Common myeloid progenitor, CD34-positive (primary cell): ENCODE data around the gene TRPT1.

Experiments used
- CTCF ChIA-PET: fragments of 350-600 bp; sonication (Branson Sonifier 250); formaldehyde crosslinking; loops from one replicate; lab custom pipeline; 2021; ENCODE audit warnings: antibody characterized with exemption; lab: Charles Lee
- POLR2A ChIA-PET: fragments of 350-600 bp; sonication (Branson Sonifier 250); formaldehyde crosslinking; loops from one replicate; lab custom pipeline; 2021; ENCODE audit warnings: antibody characterized with exemption; lab: Charles Lee
- DNase-seq, 3 donors: peaks; one replicate each; pipeline versions ENCODE4 v3.0.0 to v3.0.0-alpha.2; 2013
- H3K27ac ChIP-seq, 2 experiments: 1 replicate in 1 of 2; 2 replicates in 1 of 2; pipeline ENCODE4 v1.7.0; 2013; ENCODE audit warnings: inconsistent platforms in 2 of 2, low read length in 2 of 2, mild to moderate bottlenecking in 2 of 2, low read depth in 1 of 2, moderate library complexity in 1 of 2; ENCODE audit not compliant: severe bottlenecking in 2 of 2, insufficient read depth in 1 of 2, poor library complexity in 1 of 2
- H3K27me3 ChIP-seq, 5 experiments: replicated peaks in 2 of 5; 1 replicate in 3 of 5; 2 replicates in 2 of 5; pipeline versions ENCODE4 v1.6.1 to v1.7.0; 2013; ENCODE audit warnings: low read length in 4 of 5, mild to moderate bottlenecking in 2 of 5, moderate library complexity in 2 of 5, inconsistent platforms in 1 of 5; ENCODE audit not compliant: insufficient read depth in 5 of 5, control insufficient read depth in 4 of 5
- H3K36me3 ChIP-seq, 4 experiments: 1 replicate in 2 of 4; 2 replicates in 2 of 4; pipeline versions ENCODE4 v1.6.1 to v1.7.0; 2013; ENCODE audit warnings: low read length in 3 of 4, control low read depth in 1 of 4, mild to moderate bottlenecking in 1 of 4; ENCODE audit not compliant: control insufficient read depth in 4 of 4, insufficient read depth in 4 of 4
- H3K4me1 ChIP-seq, 4 experiments: 1 replicate in 3 of 4; 2 replicates in 1 of 4; pipeline versions ENCODE4 v1.6.1 to v1.7.1; 2013; ENCODE audit warnings: low read length in 3 of 4, mild to moderate bottlenecking in 3 of 4, control low read depth in 1 of 4, inconsistent platforms in 1 of 4, moderate library complexity in 1 of 4; ENCODE audit not compliant: control insufficient read depth in 4 of 4, insufficient read depth in 4 of 4; ENCODE audit errors: control extremely low read depth in 1 of 4
- H3K4me3 ChIP-seq, 7 experiments: 1 replicate in 4 of 7; 2 replicates in 3 of 7; pipeline versions ENCODE4 v1.5.1 to v1.7.0; 2013; ENCODE audit warnings: mild to moderate bottlenecking in 7 of 7, low read length in 6 of 7, moderate library complexity in 6 of 7, inconsistent platforms in 2 of 7, low read depth in 2 of 7, control low read depth in 1 of 7; ENCODE audit not compliant: insufficient read depth in 4 of 7, control insufficient read depth in 1 of 7; ENCODE audit errors: extremely low read depth in 1 of 7
- H3K9me3 ChIP-seq, 5 experiments: 1 replicate in 4 of 5; 2 replicates in 1 of 5; pipeline versions ENCODE4 v1.6.1 to v1.7.1; 2013; ENCODE audit warnings: low read length in 4 of 5, mild to moderate bottlenecking in 2 of 5, inconsistent platforms in 1 of 5, low read depth in 1 of 5, moderate library complexity in 1 of 5; ENCODE audit not compliant: control insufficient read depth in 4 of 5, insufficient read depth in 2 of 5; ENCODE audit errors: control extremely low read depth in 1 of 5
- WGBS: methylation state at CpG from one replicate; pipeline ENCODE4 v1.1.5; 2013; ENCODE audit not compliant: insufficient coverage; 5-methylcytosine and 5-hydroxymethylcytosine counted together

TRPT1 gene

DNA sequence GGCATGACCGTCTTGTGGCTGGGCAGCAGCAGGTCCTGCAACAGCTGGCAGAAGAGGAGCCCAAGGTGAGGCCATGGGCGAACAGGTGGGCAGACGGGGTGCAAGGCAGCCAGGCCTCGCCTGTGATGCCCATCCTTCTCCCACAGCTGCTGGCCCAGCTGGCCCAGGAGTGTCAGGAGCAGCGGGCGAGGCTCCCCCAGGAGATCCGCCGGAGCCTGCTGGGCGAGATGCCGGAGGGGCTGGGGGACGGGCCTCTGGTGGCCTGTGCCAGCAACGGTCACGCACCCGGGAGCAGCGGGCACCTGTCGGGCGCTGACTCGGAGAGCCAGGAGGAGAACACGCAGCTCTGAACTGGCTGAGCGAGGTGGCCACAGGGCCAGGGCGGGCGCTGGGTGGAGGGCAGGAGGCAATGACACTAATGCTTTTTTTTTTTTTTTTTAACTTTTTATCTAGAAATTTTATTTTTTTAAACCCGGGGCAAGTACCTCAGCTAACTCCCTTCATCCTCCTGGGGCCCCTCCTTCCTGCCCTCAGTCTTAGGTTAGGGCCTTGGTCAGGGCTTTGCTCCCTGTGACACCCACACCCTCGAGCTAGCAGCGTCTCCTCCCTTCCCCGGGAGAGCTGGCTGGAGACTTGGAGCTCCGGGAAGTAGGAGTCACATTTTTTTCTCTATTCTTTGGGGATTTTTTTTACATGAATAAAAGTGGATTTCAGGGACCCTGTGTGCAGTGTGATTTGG lies 41.4 kb upstream of the TRPT1 start:
- Histone ChIP-seq H3K36me3 (peaks cover 0 to 38% (median 21%) of the 10 kb centered on the region in 4 experiments), H3K27me3 (no peaks in the 10 kb centered on the region), H3K27ac (peak overlapping the region; percentile 50 to 96), H3K4me3 (peak overlapping the region in 3 of 7 experiments; percentile 32 to 87 (median 76)), H3K9me3 (no peaks in the 10 kb centered on the region), H3K4me1 (peaks cover 4 to 47% (median 41%) of the 10 kb centered on the region in 4 experiments)
- 95% methylated on average over 17 of the region's 27 CpGs for WGBS
- ChIA-PET POLR2A (interaction anchor here (0.6 to 1.4 kb wide), 3 partner anchors 17 to 290 kb away, joined by 3 to 4 read pairs (median 3); partner anchors contain the start of gene FERMT3), CTCF (interaction anchor here (1.0 to 11.4 kb wide), 8 partner anchors 9 to 77 kb away, joined by 3 to 106 read pairs (median 14); partner anchors contain the start of genes CATSPERZ, FERMT3, PLCB3 and PPP1R14B)
- DNase-seq, result peak in 1 of 3 donors; percentile 16

DNA sequence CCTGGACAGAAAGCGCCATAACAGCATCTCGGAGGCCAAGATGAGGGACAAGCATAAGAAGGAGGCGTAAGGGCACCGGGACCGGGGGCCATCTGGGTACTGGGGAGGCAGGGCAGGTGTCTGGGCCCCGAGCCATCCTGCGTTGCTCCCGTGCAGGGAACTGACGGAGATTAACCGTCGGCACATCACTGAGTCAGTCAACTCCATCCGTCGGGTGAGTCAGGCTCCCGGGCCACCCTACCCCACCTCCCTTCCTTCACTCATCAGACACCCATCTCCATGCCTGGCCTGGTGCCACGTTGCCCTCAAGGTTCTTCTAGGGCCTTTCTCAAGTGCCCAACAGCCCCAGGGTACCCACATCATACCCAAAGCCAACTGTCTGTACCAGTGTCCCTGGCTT lies 40.4 kb upstream of the TRPT1 start:
- DNase-seq, result no peak
- H3K9me3 ChIP-seq, result no peaks in the 10 kb centered on the region
- peaks cover 0 to 46% (median 26%) of the 10 kb centered on the region in 4 experiments for H3K36me3 ChIP-seq
- no peak overlapping the region for H3K27ac ChIP-seq
- ChIA-PET POLR2A (no interaction called here), CTCF (interaction anchor here (0.6 to 11.4 kb wide), 4 partner anchors 12 to 67 kb away, joined by 3 to 106 read pairs (median 20); partner anchors contain the start of genes FERMT3, PLCB3 and PPP1R14B)
- H3K27me3 ChIP-seq, result no peaks in the 10 kb centered on the region
- WGBS, result 98% methylated on average over 14 of the region's 15 CpGs
- H3K4me3 ChIP-seq, result no peak overlapping the region
- H3K4me1 ChIP-seq, result peaks cover 4 to 37% (median 32%) of the 10 kb centered on the region in 4 experiments

DNA sequence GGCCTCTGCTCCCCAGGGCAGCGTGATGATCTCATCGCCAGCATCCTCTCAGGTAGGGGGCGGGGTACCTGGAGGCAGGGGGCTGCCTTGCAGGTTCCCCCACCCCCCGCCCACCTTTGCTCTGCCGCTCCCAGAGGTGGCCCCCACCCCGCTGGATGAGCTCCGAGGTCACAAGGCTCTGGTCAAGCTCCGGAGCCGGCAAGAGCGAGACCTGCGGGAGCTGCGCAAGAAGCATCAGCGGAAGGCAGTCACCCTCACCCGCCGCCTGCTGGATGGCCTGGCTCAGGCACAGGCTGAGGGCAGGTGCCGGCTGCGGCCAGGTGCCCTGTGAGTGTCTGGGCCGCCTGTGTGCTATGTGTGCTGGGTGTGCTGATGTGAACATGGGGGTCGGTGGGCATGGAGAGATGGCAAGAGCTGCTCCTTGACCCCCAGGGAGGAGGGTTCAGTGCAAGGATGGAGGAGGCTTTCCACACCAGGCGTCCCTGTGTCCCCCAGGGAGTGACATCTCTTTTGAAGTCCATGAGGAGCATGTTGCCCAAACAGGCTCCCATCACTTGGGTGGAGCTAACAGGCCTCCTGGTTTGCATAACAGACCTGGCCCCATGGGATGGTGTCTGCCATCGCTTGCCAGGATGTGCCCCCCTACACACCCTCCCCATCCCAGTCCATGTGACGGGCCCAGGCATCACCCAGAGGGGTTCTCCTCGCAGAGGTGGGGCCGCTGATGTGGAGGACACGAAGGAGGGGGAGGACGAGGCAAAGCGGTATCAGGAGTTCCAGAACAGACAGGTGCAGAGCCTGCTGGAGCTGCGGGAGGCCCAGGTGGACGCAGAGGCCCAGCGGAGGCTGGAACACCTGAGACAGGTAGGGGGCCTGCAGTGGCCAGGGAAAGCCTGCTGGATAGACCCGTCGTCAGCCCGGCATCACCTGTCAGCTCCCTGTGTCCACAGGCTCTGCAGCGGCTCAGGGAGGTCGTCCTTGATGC lies 39.5 kb upstream of the TRPT1 start:
- Histone ChIP-seq H3K27ac (no peak overlapping the region), H3K4me3 (no peak overlapping the region), H3K27me3 (no peaks in the 10 kb centered on the region), H3K36me3 (peaks cover 0 to 50% (median 26%) of the 10 kb centered on the region in 4 experiments), H3K9me3 (no peaks in the 10 kb centered on the region), H3K4me1 (peaks cover 4 to 34% (median 28%) of the 10 kb centered on the region in 4 experiments)
- CTCF ChIA-PET, result interaction anchor here (0.6 to 11.4 kb wide), 6 partner anchors 11 to 60 kb away, joined by 3 to 106 read pairs (median 13); partner anchors contain the start of genes FERMT3, NUDT22, PLCB3 and PPP1R14B
- POLR2A ChIA-PET, result no interaction called here
- DNase-seq, result no peak
- WGBS, result 96% methylated on average over 23 of the region's 35 CpGs

DNA sequence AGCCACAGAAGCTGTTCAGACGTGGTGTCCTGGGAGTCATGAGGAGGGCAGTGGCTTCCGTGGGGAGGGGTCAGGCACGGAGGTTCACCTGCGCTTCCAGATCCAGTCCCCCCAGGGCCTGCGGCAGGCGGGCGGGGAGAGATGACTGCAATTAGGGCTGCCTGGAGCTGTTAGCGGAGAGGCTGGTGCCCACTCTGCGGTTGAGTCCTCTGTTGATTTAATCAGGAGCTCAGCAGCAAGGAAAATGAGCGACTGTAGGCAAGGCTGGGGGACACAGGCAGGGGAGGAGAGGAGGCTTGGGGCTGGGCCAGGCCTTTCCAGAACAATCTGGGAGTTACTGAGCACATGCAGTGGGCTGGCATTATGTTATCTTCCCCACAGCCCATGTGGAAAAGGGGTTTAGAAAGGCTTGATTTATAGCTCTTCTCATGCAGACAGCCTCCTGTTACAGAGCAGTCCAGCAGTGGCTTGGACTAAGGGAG lies 38.4 kb upstream of the TRPT1 start:
- H3K9me3 ChIP-seq, result no peaks in the 10 kb centered on the region
- no peak overlapping the region for H3K4me3 ChIP-seq
- H3K27ac ChIP-seq, result no peak overlapping the region
- DNase-seq, result no peak
- H3K4me1 ChIP-seq, result peaks cover 4 to 25% (median 24%) of the 10 kb centered on the region in 4 experiments
- POLR2A ChIA-PET, result no interaction called here
- H3K27me3 ChIP-seq, result no peaks in the 10 kb centered on the region
- CTCF ChIA-PET, result interaction anchor here (0.6 to 11.4 kb wide), 10 partner anchors 10 to 59 kb away, joined by 3 to 106 read pairs (median 6); partner anchors contain the start of genes CATSPERZ, FERMT3, NUDT22 and PLCB3
- H3K36me3 ChIP-seq, result peaks cover 2 to 61% (median 31%) of the 10 kb centered on the region in 4 experiments
- WGBS, result 100% methylated on average over 10 of the region's 10 CpGs

DNA sequence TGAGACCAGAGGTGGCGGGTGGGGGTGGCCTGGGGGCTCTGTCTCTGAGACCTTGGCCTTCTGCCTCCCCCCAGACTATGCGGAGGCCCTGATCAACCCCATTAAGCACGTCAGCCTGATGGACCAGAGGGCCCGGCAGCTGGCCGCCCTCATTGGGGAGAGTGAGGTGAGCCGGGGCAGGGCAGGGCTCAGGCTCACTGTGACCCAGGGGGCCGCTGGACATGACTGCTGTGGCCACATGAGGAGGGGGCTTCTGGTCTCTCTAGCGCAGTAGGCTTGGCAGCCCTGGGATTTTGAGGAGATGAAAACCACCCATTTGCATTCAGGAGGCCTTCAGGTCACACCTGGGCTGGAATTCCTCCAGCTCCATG lies 37.9 kb upstream of the TRPT1 start:
- no peak for DNase-seq
- Histone ChIP-seq H3K9me3 (no peaks in the 10 kb centered on the region), H3K4me3 (no peak overlapping the region), H3K36me3 (peaks cover 3 to 66% (median 35%) of the 10 kb centered on the region in 4 experiments), H3K27ac (no peak overlapping the region), H3K27me3 (no peaks in the 10 kb centered on the region), H3K4me1 (peaks cover 3 to 21% (median 19%) of the 10 kb centered on the region in 4 experiments)
- ChIA-PET POLR2A (no interaction called here), CTCF (interaction anchor here (0.8 to 11.4 kb wide), 9 partner anchors 9 to 58 kb away, joined by 3 to 106 read pairs (median 6); partner anchors contain the start of genes CATSPERZ, FERMT3, PLCB3 and PPP1R14B)
- 100% methylated on average over 5 of the region's 8 CpGs for WGBS
